Muscle of arm (tissue), 12 donors: ENCODE data around the gene SAC3D1. TPM values are rescaled to one million over a fixed set of nuclear protein-coding genes. Genes with fewer than 3 reads are reported as not detected.
A peak's percentile ranks its signal among the peaks of the same experiment; 100 is the strongest.
"Not testable (repeated sequence)": the region's sequence is repeated elsewhere in the genome, so short reads cannot be mapped to it uniquely, and the experiment has no call there.

Experiments used
- DNase-seq: peaks from one replicate; pipeline ENCODE4 v3.0.0-alpha.2; 2013
- polyA plus RNA-seq, 12 donors: library from polyadenylated mRNA; unstranded; fragments of 120-200 nt; gene quantifications; one replicate each; pipeline ENCODE4 v1.2.1, GENCODE V29; 2013; ENCODE audit not compliant: insufficient read length in 12 of 12

SAC3D1 gene
- polyA plus RNA-seq, 12 donors: 7.7 to 19.5 (median 10.4) TPM; not detected in 1

- no peak for DNase-seq
These were observed 21.2 kb upstream of the SAC3D1 start for GRCh38 chr11:65019824-65020223.

DNA sequence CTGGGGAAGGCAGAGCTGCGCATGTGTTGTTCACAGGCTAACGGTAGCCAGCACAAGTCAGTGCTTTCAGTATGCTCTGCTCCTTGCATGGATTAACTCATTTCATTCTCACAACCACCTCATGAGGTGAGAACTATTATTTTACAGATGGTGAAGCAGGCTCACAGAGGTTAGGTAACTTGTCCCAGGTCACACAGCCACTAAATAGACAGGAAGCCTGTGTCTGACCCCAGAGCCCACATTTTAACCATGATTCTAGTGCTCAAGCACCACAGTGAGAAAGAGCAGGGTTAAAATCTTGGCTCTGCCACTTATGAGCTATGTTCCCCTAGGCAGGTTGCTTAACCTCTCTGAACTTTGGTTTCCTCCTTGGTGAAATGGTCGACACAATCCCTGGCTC, 20.0 kb upstream of the SAC3D1 start:
- DNase-seq: no peak

DNA sequence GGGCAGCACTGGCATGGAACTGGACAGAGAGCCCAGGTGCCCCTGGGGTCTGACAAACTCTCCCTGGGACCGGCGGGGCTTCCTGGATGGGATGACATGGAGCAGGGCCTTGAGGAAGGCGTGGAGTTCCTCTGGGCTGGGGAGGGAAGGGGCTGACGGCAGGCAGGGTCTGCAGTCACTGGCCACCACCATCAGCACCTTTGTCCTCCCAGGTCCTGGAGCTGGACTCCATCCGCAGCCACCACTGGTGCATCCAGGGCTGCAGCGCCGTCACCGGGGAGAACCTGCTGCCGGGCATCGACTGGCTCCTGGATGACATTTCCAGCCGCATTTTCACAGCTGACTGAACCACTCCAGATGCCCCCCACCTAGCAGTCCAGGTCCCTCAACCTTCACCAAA, 19.5 kb upstream of the SAC3D1 start:
- DNase-seq: no peak

DNA sequence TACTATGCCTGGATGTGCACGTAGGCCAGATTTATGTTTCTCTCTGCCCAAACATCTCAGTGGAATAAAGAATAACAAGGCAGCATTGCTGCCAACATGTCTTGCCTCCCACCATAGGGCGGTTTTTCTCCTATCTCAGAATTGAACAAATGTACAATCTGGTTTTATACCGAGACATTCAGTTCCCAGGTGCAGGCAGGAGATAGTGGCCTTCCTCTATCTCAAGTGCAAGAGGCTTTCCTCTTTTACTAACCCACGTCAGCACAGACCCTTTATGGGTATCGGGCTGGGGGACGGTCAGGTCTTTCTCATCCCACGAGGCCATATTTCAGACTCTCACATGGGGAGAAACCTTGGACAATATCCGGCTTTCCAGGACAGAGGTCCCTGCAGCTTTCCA, 17.5 kb upstream of the SAC3D1 start:
- DNase-seq: not testable (repeated sequence)

DNA sequence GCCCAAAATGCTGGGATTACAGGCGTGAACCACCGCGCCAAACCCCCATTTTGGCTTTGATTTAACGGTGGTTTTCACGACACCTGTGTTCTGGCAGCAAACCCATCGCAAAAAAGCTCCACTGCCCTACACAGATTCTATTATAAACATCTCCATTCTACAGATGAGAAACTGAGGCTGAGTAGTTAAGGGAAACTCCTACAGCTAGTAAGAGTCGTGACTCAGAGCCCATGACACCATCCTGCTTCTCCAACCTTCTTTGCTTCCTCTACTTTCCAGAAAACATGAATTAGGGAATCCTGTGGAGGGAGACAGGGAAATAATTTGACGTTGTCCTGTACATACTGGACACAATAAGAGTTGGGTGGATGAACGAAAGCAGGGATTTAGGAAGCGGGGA, 14.2 kb upstream of the SAC3D1 start:
- no peak for DNase-seq

DNA sequence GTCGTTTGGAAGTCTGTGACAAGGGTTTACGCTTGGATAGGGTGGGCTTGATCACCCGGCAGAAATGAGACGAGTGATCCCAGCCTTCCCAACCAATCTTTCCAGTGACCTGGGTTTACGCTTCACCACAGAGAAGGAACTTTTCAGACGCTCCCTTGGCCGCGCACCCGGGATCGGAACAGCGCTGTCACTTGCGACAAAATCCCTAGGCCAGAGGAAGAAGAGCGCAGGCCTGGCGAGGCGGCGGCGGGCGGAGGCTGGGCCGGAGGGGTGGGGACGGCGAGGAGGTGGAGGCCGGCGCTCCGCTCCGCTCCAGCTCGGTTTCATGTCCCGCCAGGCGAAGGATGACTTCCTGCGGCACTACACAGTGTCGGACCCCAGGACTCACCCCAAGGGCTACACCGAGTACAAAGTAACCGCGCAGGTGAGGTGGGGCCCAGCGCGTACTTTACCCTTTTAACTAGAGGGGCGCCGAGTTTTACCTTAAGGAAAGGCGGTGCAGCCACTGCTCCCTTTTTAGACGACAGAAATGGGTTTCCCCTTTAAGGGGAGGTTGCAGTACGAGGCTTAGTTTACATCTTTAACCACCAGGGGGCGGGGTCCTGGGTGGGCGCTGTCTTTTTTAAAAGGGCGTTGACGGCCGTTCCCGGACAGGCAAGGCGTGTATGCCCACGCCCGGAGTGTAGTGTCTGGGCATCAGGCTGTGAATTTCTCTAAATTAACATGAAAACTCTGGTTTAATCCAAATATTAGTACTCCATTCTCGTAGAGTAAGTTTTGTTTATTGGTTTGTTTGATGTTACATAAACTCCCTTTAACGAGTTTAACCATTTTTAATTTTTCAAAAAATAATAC, 13.6 kb upstream of the SAC3D1 start, which contains the start of gene SNX15:
TSS of gene SNX15 (plus strand) at position 227 of the 855 bp plus-strand sequence. CDS start at position 326, 99 bp downstream.
- DNase-seq: peak; percentile 97

DNA sequence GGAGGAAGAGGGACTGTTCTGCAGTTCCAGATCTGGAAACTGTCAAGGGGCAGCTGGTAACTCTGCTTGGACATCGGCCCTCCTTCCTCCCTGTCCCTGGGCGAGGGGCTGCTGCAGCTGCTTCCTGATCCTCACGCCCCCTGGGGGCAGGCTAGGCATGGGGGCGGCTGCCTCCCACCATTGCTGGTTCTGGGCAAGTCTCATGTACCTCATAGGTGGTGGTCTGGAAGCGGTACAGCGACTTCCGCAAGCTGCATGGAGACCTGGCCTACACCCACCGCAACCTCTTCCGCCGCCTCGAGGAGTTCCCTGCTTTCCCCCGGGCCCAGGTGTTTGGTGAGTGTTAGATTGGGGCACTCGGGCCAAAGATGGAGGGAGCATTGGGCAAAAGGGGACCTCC, 8.8 kb upstream of the SAC3D1 start:
- no peak for DNase-seq

DNA sequence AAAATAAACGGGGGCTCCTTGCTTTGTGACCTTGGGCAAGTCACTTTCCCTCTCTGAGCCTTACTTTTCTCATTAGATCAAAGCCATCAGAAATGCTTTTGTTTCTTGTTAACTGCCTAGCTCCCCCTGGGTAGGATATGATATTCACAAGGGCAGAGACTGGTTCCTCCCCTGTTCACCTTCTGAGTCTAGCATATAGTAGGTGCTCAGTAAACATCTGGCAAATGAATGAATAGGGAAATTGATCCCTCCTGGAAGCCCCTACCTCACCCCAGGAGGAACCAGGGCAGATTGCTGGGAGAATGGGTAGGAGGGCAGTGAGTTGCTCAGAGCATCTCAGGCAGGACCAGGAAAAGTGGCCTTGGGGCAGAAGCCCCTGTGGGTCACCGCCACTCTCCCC, 6.6 kb upstream of the SAC3D1 start:
- DNase-seq: no peak

DNA sequence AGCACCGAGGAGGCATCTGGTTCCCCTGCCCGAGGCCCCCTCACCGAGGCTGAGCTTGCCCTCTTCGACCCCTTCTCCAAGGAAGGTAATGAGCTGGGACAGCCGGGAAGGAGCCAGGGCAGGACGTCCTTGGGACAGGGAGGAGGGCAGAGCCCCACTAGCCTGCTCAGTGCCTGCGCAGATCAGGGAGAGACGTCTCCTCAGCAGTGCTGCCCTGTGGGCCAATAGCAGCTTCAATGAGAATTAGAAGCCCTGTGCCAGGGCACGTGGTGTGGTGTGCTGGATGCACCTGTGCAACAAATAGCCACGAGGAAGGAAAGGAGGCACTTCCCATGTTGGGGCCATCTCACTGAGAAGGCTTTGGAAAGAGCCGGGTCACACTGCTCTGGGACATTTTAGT, 5.4 kb upstream of the SAC3D1 start:
- no peak for DNase-seq

- DNase-seq: no peak
These were observed 4.1 kb upstream of the SAC3D1 start for GRCh38 chr11:65036931-65037330.

DNA sequence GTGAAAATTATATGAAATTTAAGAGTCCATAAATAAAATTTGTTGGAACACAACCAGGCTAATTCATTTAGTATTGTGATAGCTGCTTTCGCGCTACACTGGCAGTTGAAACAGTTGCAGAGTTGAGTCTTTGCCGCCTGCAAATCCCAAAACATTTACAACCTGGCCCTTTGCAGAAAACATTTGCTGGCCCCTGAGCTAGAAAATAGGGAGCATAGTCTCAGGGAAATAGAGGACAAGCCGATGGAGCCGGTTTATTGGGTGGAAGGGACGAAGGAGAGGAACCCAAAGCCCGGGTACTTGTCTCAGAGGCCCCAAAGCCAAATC, 527 bp upstream of the SAC3D1 start:
- DNase-seq: no peak

DNA sequence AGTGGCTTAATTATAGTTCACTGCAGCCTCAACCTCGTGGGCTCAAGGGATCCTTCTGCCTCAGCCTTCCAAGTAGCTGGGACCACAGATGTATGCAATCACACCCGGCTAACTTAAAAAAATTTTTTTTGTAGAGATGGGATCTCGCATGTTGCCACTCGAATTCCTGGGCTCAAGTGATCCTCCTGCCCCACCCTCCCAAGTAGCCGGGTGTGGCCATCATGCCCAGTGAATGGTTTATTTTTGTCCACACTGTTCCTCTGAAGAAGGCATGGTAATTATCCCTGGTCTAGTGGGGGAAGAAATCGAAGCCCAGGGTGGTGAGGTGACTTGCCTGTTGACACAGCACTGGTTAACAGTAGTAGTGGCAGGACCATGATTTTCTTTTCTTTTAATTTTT, 1.9 kb downstream of the SAC3D1 start:
- DNase-seq: no peak

DNA sequence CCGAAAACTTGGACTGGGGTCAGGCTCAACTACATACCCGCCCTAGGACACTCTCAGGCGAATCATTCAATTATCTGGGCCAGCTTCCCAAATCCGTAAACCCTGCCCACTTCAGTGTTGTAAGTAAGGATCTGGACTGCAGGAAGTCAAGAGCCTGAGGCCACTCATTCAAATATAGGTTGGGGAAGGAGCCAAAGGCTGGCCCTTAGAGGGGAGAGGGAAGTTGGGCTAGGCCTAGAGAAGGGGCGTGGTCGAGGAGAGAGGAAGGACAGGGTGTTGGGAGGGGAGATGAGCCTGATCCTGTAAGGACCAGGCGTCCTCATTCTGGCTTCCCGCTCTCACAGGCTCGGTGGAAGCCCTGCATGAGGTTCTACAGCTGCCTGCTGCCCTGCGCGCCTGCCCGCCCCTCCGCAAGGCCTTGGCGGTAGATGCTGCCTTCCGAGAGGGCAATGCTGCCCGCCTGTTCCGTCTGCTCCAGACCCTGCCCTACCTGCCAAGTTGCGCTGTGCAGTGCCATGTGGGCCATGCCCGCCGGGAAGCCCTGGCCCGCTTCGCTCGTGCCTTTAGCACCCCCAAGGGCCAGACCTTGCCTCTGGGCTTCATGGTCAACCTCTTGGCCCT, 3.0 kb downstream of the SAC3D1 start:
- peak; percentile 63 for DNase-seq

DNA sequence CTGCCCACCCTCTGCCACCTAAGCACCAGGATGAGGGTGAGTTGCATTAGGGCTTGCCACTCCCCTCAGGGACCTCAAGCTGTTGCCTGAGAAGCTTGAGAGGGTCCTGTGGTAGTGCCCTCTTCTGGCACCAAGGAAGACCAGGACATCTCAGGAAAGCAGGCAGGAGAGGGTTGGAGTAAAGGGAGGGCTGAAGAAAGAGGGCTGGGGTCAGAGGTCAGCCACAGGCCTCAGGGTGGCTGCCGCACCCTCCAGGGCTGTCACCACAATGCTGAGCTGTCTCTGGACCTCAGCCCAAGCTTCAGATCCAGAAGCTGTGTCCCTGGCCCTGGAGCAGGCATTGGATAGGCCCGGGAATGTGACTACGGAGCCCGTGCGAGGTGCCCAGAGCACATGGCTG, 4.1 kb downstream of the SAC3D1 start:
- no peak for DNase-seq

DNA sequence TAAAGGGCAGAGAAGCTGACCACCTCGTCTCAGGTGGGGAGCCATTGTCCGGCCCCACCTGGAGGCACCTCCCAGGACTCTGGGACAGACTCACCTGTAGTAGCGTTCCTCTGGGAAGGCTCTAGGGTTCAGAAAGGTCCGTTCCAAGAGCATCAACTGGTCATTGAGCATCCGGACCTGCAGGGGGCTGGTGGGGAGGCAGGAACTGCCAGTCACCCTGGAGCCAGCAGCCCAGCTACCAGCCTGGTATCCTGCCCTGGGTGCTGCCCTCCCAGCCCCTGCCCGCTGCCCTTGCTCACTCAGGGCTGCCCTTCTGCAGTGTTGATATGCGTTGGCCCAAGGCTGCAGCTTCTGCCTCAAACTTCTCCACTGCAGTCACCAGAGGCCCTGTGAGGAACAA, 4.7 kb downstream of the SAC3D1 start:
- DNase-seq: no peak

GRCh38 chr11:65047581-65048422, 6.8 kb downstream of the SAC3D1 start:
- DNase-seq: no peak

- no peak for DNase-seq
These were observed 10.4 kb downstream of the SAC3D1 start for GRCh38 chr11:65051398-65051858.

DNA sequence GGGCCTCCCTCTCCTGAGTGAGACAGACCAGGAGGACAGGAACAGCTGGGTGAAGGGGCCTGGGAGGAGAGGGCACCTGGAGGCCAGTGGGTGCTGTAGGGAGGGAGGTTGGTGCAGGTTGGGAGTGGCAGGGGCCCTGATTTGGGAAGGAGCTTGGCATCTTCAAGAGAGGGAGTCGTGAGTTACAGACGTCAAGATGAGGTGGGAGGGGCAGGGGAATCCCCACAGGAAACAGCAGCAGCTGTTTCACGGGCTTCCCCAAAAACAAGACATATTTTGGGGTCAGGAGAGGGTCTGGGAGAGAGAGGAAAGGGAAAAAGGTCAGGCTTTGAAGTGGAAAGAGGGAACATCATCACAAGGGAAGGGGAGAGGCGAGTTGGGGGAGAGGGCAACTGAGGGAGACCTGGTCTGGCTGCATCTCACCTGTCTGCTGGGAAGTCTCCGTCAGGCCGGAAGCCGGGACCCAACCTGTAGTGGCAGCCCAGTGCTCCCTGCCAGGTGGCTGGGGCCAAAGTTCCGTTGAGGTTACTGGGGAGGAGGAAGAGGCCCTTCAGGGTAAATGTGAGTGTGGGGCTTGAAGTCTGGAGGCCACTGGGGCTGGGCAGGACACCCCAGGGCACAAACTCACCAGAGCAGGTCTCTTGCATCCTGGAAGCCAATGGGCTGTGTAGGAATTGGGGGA, 13.0 kb downstream of the SAC3D1 start:
- DNase-seq: no peak

GRCh38 chr11:65055538-65055937, 14.5 kb downstream of the SAC3D1 start:
- no peak for DNase-seq

- no peak for DNase-seq
These were observed 16.0 kb downstream of the SAC3D1 start for GRCh38 chr11:65056999-65057398.

DNA sequence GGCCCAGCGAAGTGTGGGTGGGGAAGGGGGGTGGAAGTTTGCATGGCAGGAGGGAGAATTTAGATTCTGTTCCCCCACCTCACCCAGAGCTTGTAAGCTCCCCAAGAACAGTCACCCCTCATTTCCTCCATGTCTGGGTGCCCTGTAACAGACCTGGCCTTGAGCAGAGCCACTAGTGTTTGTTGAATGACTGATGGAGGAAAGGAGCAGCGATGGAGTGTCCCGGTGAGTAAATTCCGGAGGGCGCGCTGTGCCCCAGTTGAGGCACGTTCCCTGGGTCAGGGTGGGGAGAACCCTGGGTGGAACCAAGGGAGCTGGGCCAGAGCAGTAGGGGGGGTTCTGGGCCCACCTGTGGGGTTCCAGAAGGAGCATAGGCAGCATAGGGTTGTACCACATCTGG, 16.5 kb downstream of the SAC3D1 start:
- no peak for DNase-seq

GRCh38 chr11:65058012-65058411, 17.0 kb downstream of the SAC3D1 start:
- no peak for DNase-seq
